Adrenal gland (tissue), 12 donors: Measurements from ENCODE around the gene GJC2. TPM values are rescaled to one million over a fixed set of nuclear protein-coding genes. Genes with fewer than 3 reads are reported as not detected.

Experiments
- DNase-seq, 7 donors: peaks; one replicate each; pipeline ENCODE4 v3.0.0-alpha.2; 2019 to 2020
- H3K27ac ChIP-seq, 5 donors: fragments of 200-600 bp; sonication (generic) in 4 of 5; 1 replicate in 3 of 5; 2 replicates in 2 of 5; pipeline versions ENCODE4 v1.5.1 to v1.8.0; 2016 to 2020; ENCODE audit warnings: mild to moderate bottlenecking in 1 of 5
- H3K27me3 ChIP-seq: fragments of 200-600 bp; 2 replicates; pipeline ENCODE4 v1.8.0; 2021
- H3K36me3 ChIP-seq, 2 donors: fragments of 200-600 bp; replicated peaks in 1 of 2; 1 replicate in 1 of 2; 2 replicates in 1 of 2; pipeline versions ENCODE4 v1.5.1 to v1.8.0; 2018 to 2022
- H3K4me1 ChIP-seq, 2 donors: fragments of 200-600 bp; replicated peaks in 1 of 2; 1 replicate in 1 of 2; 2 replicates in 1 of 2; pipeline versions ENCODE4 v1.5.1 to v1.8.0; 2018 to 2021
- H3K4me3 ChIP-seq, 4 donors: fragments of 200-600 bp; sonication (generic) in 3 of 4; one replicate each; pipeline ENCODE4 v1.5.1; 2016 to 2018
- H3K9me3 ChIP-seq, 3 donors: fragments of 200-600 bp; sonication (generic) in 1 of 3; replicated peaks in 1 of 3; 1 replicate in 2 of 3; 2 replicates in 1 of 3; pipeline versions ENCODE4 v1.5.1 to v1.8.0; 2016 to 2021
- CTCF ChIP-seq, 6 experiments: fragments of 450-650 bp in 4 of 6; fragments of 200-600 bp in 2 of 6; sonication (generic) in 1 of 6; IDR thresholded peaks; 1 replicate in 5 of 6; 2 replicates in 1 of 6; pipeline versions ENCODE4 v1.5.1 to v1.8.0; 2016 to 2021; ENCODE audit warnings: antibody characterized with exemption in 6 of 6, mild to moderate bottlenecking in 2 of 6, moderate library complexity in 1 of 6
- POLR2A ChIP-seq, 2 donors: fragments of 450-650 bp; IDR thresholded peaks; one replicate each; pipeline ENCODE4 v1.6.1; 2017; ENCODE audit warnings: antibody characterized with exemption in 2 of 2, mild to moderate bottlenecking in 2 of 2, moderate library complexity in 1 of 2
- WGBS, 4 donors: extraction: QIAGEN DNeasy Blood & Tissue Kit in 2 of 4; methylation state at CpG; one replicate each; pipeline versions ENCODE4 v1.1.5 to v1.1.7; 2013 to 2017; 5-methylcytosine and 5-hydroxymethylcytosine counted together
- intact Hi-C, 2 donors: fragments of 100-400 bp; cut with DNase I; formaldehyde crosslinking; loops; one replicate each; pipeline versions ENCODE4 v1.14.1 to v1.15.0; 2022 to 2023
- polyA plus RNA-seq, 3 donors: library from polyadenylated mRNA; stranded (reverse); fragments of 200-250 nt in 2 of 3; fragments of 350-450 nt in 1 of 3; fragmentation: Illumina TruSeq in 1 of 3; extraction: RNeasy Lipid Tissue Mini Kit (QIAGEN cat#74804) in 1 of 3; gene quantifications; one replicate each; pipeline ENCODE4 v1.2.3, GENCODE V29; 2013 to 2014
- total RNA-seq, 9 donors: library from RNA; depleted of rRNA in 4 of 9; stranded (reverse); fragments of >200 nt in 4 of 9; fragments of 120-200 nt in 1 of 9; fragmentation: NEBNext Ultra II Directional in 1 of 9; extraction: Animal tissue kit (Norgen Biotek cat#: 25700) in 1 of 9; gene quantifications; one replicate each; pipeline versions ENCODE4 v1.1.0 to v1.2.4, GENCODE V29; 2013 to 2023
- donor health status: healthy with polysubstance abuse.
- donor health status: Bipolar disorder and iron deficiency.
- donor health status: DM: yes; HTN: yes; CAD: no.
- donor health status: DM: no; HTN: no; CAD: no.
- donor health status: DM: no; HTN: no; CAD: no.
- donor health status: DM: yes; HTN: yes; CAD: no.

The GJC2 gene
- total and polyA plus RNA-seq, 12 donors = 0.05 to 4.1 (median 1.3) TPM

- peak overlapping the region in 4 of 5 donors; percentile 80 to 100 (median 92) for H3K27ac ChIP-seq
- intact Hi-C loops = no loop called here
- H3K9me3 ChIP-seq = no peaks in the 10 kb centered on the region
- TF ChIP-seq POLR2A (IDR thresholded peaks at IDR 0.05) (no peak), CTCF (IDR thresholded peaks at IDR 0.05) (no peak)
- peak overlapping the region in 2 of 4 donors; percentile 34 to 42 for H3K4me3 ChIP-seq
- peaks cover 0 to 8% of the 10 kb centered on the region in 2 donors for H3K4me1 ChIP-seq
- WGBS, 4 donors = 45 to 51% (median 49%) methylated on average over 20 of the region's 20 CpGs
- H3K27me3 ChIP-seq = no peaks in the 10 kb centered on the region
- H3K36me3 ChIP-seq = no peaks in the 10 kb centered on the region
- peak in 5 of 7 donors; percentile 22 to 76 (median 43) for DNase-seq
These were observed 15.0 kb downstream of the GJC2 start for GRCh38 chr1:228164561-228165371.

- 0 to 2% (median 0%) methylated on average over 3 to 93 of the region's 93 CpGs for WGBS, 4 donors
These were observed 15.8 kb downstream of the GJC2 start, which contains the start of gene IBA57 for GRCh38 chr1:228165372-228166169. Gene IBA57 (plus strand): TSS chr1:228165804. CDS start chr1:228165817, 13 bp downstream.

GRCh38 chr1:228166170-228166936, 16.6 kb downstream of the GJC2 start:
- Histone ChIP-seq H3K27me3 (no peaks in the 10 kb centered on the region), H3K9me3 (no peaks in the 10 kb centered on the region), H3K27ac (peak overlapping the region; percentile 98 to 100 (median 99)), H3K4me1 (peaks cover 0 to 8% of the 10 kb centered on the region in 2 donors), H3K4me3 (peak overlapping the region in 2 of 4 donors; percentile 65 to 85), H3K36me3 (no peaks in the 10 kb centered on the region)
- peak; percentile 83 to 95 (median 88) for DNase-seq
- WGBS, 4 donors = 8 to 29% (median 15%) methylated on average over 9 to 26 of the region's 26 CpGs
- intact Hi-C loops = no loop called here
- peak in 1 of 2 donors; percentile 0 for TF ChIP-seq POLR2A (IDR thresholded peaks at IDR 0.05)
- TF ChIP-seq CTCF (IDR thresholded peaks at IDR 0.05) = peak in 5 of 6 experiments; percentile 27 to 58 (median 34)

More at GRCh38 chr1:228165372-228166169, 15.8 kb downstream of the GJC2 start, which contains the start of gene IBA57:
- H3K36me3 ChIP-seq = no peaks in the 10 kb centered on the region
- peak; percentile 99 to 100 (median 100) for DNase-seq
- no peaks in the 10 kb centered on the region for H3K9me3 ChIP-seq
- intact Hi-C loops = no loop called here
- H3K27ac ChIP-seq = peak within 1 kb of the TSS; percentile 98 to 100 (median 99)
- TF ChIP-seq CTCF (IDR thresholded peaks at IDR 0.05) = peak; percentile 48 to 99 (median 78)
- TF ChIP-seq POLR2A (IDR thresholded peaks at IDR 0.05) = peak; percentile 98
- H3K4me1 ChIP-seq = peaks cover 0 to 8% of the 10 kb centered on the region in 2 donors
- peak within 1 kb of the TSS; percentile 42 to 85 (median 74) for H3K4me3 ChIP-seq
- H3K27me3 ChIP-seq = no peaks in the 10 kb centered on the region
